ENCODE measurements around the gene CTNNB1. TPM values are rescaled to one million over a fixed set of nuclear protein-coding genes. Genes with fewer than 3 reads are reported as not detected.

Gene CTNNB1
- total and polyA plus RNA-seq, 2 of the 8 experiments (the other 6 are each of a cell fraction or from before 2014, with no cell fraction given): 356 to 579 TPM

DNA sequence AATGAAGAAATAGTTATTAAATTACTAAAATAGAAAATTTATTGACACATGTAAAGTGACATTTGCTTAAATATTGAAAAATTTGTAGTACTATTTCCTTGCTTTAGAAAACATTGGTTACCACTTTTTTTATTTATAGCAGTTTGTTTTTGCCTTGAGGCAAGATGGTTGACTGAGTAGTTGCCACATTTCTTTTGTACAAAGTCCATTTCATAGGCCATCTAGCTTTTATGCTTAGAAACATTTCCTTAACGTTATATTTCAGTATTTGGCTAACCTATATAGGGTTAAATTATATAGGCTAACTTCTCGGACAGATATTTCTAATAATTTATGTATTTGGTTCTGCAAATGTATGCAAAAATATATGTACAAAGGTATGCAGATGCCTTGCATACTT lies 17.1 kb downstream of the CTNNB1 start (continued):
- TF ChIP-seq GABPA (IDR thresholded peaks at IDR 0.05; ENCODE audit: borderline replicate concordance, insufficient read depth, low read length) (no peak), SP2 (IDR thresholded peaks at IDR 0.05; ENCODE audit: low read length) (no peak), SIX5 (IDR thresholded peaks at IDR 0.05; ENCODE audit: low read depth, low read length) (no peak)
- TF ChIP-seq, protein P1, sequence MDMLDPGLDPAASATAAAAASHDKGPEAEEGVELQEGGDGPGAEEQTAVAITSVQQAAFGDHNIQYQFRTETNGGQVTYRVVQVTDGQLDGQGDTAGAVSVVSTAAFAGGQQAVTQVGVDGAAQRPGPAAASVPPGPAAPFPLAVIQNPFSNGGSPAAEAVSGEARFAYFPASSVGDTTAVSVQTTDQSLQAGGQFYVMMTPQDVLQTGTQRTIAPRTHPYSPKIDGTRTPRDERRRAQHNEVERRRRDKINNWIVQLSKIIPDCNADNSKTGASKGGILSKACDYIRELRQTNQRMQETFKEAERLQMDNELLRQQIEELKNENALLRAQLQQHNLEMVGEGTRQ (IDR thresholded peaks at IDR 0.05; ENCODE audit: low read length): no peak

Data from H1 (cell line).